NCI-H510A (cell line): ENCODE measurements around the gene KPNA4.
"Not testable (repeated sequence)": the region's sequence is repeated elsewhere in the genome, so short reads cannot be mapped to it uniquely, and the experiment has no call there.

Source experiments
- DNase-seq: peaks from one replicate; lab custom pipeline; 2025; lab: John Stamatoyannopoulos, UW

The KPNA4 gene

GRCh38 chr3:160486459-160486869 is 78.9 kb downstream of the KPNA4 start:
- DNase-seq: peak; percentile 12

GRCh38 chr3:160482796-160483195 is 82.6 kb downstream of the KPNA4 start:
- no peak for DNase-seq

GRCh38 chr3:160481856-160482255 is 83.5 kb downstream of the KPNA4 start:
- DNase-seq: no peak

GRCh38 chr3:160480931-160481330 is 84.4 kb downstream of the KPNA4 start:
- DNase-seq: no peak

- no peak for DNase-seq
Measured at GRCh38 chr3:160479376-160479775, 86.0 kb downstream of the KPNA4 start.

DNA sequence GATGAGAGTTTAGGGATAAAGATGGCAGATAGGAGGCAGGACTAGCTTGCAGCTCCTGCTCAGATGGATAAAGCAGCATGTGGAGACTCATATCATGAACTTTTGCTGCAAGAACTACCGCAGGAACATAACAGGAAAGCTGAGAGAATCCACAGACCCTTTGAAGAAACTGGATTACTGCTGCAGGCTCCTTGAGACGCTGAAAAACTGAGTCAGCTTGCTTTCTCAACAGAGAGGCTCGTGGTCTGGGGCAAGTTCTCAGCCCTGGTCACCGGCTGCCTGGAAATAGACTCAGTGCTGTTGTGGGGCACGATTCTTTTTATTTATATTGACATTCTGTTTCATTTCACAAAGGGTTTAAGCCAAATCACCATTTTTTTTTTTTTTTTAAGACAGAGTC is 87.0 kb downstream of the KPNA4 start:
- no peak for DNase-seq

GRCh38 chr3:160477750-160478149 is 87.6 kb downstream of the KPNA4 start:
- DNase-seq: no peak

DNA sequence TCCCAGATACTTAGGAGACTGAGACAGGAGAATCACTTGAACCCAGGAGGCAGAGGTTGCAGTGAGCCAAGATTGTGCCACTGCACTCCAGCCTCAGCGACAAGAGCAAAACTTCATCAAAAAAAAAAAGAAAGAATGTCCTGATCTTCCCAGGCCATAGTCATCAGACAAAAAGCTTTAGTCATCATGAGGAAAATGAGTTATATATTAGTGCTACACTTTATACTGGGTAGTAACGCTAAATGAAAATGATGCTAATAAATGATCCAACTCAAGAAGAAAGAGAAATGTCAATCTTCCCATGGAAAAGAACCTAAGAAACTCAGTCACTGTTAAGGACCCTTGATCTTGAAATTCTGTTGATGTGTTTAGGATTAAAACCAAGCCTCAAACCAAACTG is 89.5 kb downstream of the KPNA4 start:
- DNase-seq: no peak

DNA sequence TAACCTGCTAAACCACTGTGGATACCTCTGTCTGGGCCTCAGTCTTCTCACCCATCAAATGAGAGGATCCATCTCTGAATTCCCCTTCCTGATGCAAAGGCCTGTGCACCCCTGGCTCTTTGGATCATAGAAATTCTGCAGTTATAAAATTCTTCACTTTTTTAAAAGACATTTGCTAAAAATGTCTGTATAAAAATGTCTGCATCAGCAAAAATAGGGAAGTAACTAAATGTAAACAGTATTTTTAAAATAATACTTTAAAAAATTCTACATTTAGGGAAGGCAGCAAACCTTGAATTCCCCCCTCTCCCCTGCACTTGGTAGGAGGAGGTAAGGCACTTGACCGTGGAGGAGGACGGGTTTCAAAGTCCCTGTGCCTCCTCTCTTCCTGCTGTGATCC is 90.2 kb downstream of the KPNA4 start:
- no peak for DNase-seq

DNA sequence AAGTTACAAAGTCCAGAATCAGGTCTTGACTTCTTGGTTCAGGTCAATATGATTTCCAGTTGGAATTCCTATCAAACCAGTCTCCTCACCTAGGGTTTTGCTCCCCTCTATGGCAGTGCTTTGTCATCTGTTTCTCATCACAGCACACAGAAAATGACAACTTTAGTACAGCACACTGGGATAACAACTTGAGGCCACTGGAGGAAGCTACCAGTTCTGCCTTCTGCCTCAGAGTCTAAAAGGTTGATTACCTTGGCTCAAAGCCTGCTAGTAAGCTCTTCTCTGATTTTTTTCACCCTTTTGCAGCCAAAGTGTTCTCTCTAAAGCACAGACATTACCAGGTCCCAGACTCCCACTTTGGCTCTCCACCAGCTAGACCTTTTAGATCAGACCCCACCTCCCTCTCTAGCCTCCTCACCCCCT is 90.9 kb downstream of the KPNA4 start:
- no peak for DNase-seq

GRCh38 chr3:160473978-160474377 is 91.4 kb downstream of the KPNA4 start:
- no peak for DNase-seq

DNA sequence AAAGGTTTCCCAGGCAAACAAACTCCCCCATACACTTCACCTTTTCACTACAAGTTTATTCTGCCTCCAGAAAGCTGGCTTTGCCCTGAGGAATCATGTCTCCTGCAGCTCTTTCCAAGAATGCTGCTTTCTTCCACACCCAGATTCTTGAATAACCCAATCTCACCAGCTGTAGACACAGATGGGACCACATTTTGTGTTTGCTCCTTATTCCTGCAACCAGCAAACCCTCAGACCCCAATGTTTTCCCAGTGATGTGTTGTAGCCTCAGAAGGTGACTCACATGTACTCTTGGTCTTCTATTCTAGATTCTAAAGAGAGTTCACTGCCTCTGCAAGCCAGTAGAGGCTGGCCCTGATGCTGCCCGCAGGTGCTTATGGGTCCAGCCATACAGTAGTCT is 92.2 kb downstream of the KPNA4 start:
- no peak for DNase-seq

DNA sequence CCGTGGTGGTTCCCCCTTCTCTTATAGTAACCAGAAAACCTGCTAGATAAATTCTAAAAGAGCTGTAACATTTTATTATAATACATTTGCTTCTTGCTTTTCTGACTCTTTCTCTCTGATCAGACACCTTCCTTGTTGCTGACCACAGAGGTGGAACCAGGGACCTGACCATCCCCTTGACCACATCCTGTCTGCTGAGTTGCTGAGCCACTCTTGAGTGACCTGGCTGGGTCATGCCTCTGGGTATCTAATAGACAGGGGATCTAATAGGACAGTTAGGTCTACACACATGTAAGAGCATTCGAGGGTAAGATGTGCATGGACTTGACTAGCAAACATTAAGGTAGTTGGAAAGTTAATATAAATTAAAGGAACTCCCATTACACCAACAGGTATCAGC is 93.0 kb downstream of the KPNA4 start:
- no peak for DNase-seq

DNA sequence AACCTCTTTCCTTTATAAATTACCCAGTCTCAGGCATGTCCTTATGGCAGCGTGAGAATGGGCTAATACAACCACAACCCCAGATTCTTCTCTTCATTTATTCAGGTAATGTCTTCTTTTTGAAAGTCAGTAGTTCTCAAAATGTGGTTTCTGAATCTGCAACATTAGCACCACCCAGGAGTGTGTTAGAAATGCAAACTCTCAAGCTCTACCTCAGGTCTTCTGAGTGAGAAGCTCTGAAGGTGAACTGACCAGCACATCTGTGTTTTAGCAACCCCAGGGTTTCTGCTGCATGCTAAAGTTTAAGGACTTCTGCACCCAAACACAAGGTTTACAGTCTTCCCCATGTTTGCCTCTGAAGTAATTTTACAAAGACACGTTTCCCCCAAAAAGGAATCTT is 93.5 kb downstream of the KPNA4 start:
- no peak for DNase-seq

DNA sequence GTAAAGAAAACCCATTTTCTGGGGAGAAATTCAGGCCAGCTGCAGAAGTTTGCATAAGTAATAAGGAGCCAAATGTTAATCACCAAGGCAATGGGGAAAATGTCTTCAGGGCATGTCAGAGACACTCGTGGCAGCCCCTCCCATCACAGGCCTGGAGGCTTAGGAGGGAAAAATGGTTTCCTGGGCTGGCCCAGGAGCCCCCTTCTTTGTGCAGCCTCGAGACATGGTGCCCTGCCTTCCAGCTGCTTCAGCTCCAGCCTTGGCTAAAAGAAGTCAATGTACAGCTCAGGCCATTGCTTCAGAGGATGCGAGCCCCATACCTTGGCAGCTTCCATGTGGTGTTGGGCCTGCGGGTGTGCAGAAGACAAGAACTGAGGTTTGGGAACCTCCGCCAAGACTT is 95.2 kb downstream of the KPNA4 start:
- DNase-seq: no peak

DNA sequence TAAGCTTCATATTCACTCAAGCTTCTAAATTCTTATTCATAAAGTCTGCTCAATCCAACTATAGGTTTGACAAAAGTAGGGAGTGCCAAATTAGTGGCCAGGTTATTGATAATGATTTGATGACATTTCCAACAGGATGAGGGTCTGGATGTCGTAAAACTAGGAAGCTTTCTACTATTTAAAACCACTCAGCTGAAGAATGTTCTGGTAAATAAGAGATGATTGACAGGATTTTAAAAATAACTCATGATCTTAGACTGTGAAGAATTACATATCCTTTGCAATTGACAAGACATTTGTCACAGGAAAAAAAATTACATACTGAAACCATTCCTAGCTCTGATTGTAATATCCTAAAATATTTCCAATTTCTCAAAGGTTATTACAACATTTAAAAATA is 100.4 kb downstream of the KPNA4 start:
- DNase-seq: no peak

- no peak for DNase-seq
Measured at GRCh38 chr3:160464321-160464720, 101.0 kb downstream of the KPNA4 start.

DNA sequence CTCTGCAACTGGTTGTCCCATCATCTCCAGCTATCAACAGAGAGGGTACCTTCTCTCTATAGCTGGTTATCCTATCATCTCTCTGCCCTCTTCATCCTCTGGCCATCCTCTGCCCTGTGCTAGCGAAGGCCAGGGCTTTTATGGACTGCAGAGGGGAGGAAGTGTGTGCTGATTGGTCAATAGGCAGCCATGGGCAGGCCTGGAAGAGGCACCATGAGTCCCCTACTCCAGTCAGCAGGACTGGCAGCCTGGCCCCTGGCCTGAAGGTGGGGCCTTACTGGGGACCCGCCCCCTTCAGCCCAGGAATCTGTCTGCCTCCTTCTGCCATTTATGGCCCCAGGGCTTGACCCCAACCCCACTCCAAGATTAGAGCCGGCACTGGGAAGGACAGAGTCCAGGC is 105.3 kb downstream of the KPNA4 start:
- no peak for DNase-seq

GRCh38 chr3:160459450-160459970 is 105.9 kb downstream of the KPNA4 start:
- no peak for DNase-seq

DNA sequence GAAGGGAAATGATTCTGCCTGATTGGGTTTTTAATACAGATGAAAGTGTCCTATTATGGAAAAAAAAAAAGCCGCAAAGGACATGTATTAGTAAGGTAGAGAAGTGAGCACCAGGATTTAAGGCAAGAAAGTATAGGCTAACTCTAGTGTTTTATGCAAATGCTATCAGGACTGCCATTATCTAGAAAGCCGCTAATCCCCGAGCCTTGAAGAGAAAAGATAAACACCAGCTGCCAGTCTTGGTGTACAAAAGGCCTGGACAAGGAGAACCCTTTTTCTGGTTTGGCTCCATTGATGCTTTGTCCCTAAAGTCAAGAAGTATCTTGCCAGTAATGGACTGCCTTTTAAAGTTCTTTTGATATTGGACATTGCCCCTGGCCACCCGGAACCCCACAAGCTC is 107.2 kb downstream of the KPNA4 start:
- no peak for DNase-seq

DNA sequence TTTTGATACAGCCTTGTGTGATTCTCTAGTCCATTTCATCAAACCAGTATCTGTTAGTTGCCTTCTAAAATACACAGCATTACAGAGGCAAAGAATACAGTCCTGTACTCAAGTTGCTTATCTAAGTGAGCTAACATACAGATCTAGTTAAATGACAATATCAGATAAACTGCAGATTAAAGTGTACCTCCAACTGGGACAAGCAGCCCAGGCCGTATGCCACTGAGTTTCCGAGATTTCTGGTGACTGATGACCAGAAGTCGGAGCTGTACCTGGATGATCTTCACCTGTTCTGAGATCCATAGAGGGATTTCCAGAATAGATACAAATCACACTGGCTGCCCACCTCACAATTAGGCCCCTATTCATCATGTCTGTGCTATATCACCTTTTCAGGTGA is 109.5 kb downstream of the KPNA4 start:
- DNase-seq: no peak

- DNase-seq: no peak
Measured at GRCh38 chr3:160454995-160455394, 110.4 kb downstream of the KPNA4 start.

- DNase-seq: not testable (repeated sequence)
Measured at GRCh38 chr3:160452251-160452650, 113.1 kb downstream of the KPNA4 start.

DNA sequence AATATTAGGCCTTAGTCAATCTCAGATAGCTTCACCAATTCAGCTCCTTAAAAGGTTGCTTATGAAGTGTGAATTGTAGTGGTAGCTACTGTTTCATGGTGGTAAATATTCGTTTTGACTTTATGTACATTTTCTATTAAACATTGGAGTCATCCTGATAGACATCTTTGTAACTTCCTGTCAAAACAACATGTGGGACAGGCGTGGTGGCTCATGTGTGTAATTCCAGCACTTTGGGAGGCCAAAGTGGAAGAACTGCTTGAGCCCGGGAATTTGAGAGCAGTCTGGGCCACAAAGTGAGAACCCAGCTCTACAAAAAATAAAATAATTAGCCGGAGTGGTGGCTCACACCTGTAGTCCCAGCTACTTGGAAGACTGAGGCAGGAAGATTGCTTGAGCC is 113.8 kb downstream of the KPNA4 start:
- DNase-seq: no peak

GRCh38 chr3:160450846-160451245 is 114.5 kb downstream of the KPNA4 start:
- DNase-seq: no peak
